OCI-LY3 (cell line): ENCODE data around the gene TMEM259.

Experiments used
- H2AFZ ChIP-seq: fragments of 200-600, 300-600 bp; shearing (Covaris generic); 2 replicates; pipeline ENCODE4 v1.6.0; 2014; ENCODE audit warnings: antibody characterized with exemption, low read depth, low read length
- H3K27ac ChIP-seq: fragments of 200-600, 300-600 bp; sonication (generic); 2 replicates; pipeline ENCODE4 v1.5.1; 2014; ENCODE audit warnings: mild to moderate bottlenecking, low read length, moderate library complexity, mixed read lengths
- H3K27me3 ChIP-seq: fragments of 200-600, 300-600 bp; sonication (generic); 2 replicates; pipeline ENCODE4 v1.6.1; 2014; ENCODE audit warnings: low read depth, low read length, mixed read lengths
- H3K36me3 ChIP-seq: fragments of 200-600, 300-600 bp; sonication (generic); replicated peaks from 2 replicates; pipeline ENCODE3; 2014; ENCODE audit warnings: low read depth, low read length, mixed read lengths
- H3K4me1 ChIP-seq: fragments of 300-600, 200-600 bp; sonication (generic); 2 replicates; pipeline ENCODE4 v1.6.1; 2014; ENCODE audit warnings: low read length, mixed read lengths
- H3K4me2 ChIP-seq: fragments of 200-600, 300-600 bp; sonication (generic); 2 replicates; pipeline ENCODE4 v1.6.1; 2014; ENCODE audit warnings: low read length, mixed read lengths
- H3K4me3 ChIP-seq: fragments of 300-600, 200-600 bp; sonication (generic); 2 replicates; pipeline ENCODE4 v1.5.1; 2014; ENCODE audit warnings: antibody characterized with exemption, mild to moderate bottlenecking, low read length, moderate library complexity
- H3K79me2 ChIP-seq: fragments of 300-600, 200-600 bp; shearing (Covaris generic); 2 replicates; pipeline ENCODE4 v1.6.1; 2014; ENCODE audit warnings: mild to moderate bottlenecking, low read length, mixed read lengths
- H3K9ac ChIP-seq: fragments of 300-600, 200-600 bp; shearing (Covaris generic); 2 replicates; pipeline ENCODE4 v1.6.0; 2014; ENCODE audit warnings: mild to moderate bottlenecking, low read length, moderate library complexity
- H3K9me3 ChIP-seq: fragments of 200-600, 300-600 bp; shearing (Covaris generic); 2 replicates; pipeline ENCODE4 v1.6.1; 2014; ENCODE audit warnings: low read length, mixed read lengths; ENCODE audit not compliant: insufficient read depth
- H4K20me1 ChIP-seq: fragments of 200-600, 300-600 bp; sonication (generic); 2 replicates; pipeline ENCODE4 v1.6.1; 2016; ENCODE audit warnings: low read length, mixed read lengths; ENCODE audit not compliant: insufficient read depth
- CTCF ChIP-seq: fragments of 200-600, 300-600 bp; sonication (generic); IDR thresholded peaks from 2 replicates; pipeline ENCODE4 v1.5.1; 2014; ENCODE audit warnings: antibody characterized with exemption, low read length, low read depth
- EZH2phosphoT487 ChIP-seq: fragments of 200-600 bp; shearing (Covaris generic); IDR thresholded peaks from 2 replicates; pipeline ENCODE4 v1.6.1; 2018; ENCODE audit warnings: antibody characterized with exemption, mixed run types, low read depth

Gene TMEM259

GRCh38 chr19:1060689-1061088, 39.8 kb upstream of the TMEM259 start:
- no peaks in the 10 kb centered on the region for H3K27me3 ChIP-seq
- H3K27ac ChIP-seq, result no peak overlapping the region
- H3K79me2 ChIP-seq, result no peaks in the 10 kb centered on the region
- H3K4me2 ChIP-seq, result no peak overlapping the region
- no peak overlapping the region for H3K9ac ChIP-seq
- no peak overlapping the region for H3K4me3 ChIP-seq
- no peaks in the 10 kb centered on the region for H4K20me1 ChIP-seq
- peaks cover 9% of the 10 kb centered on the region for H3K36me3 ChIP-seq
- H3K9me3 ChIP-seq, result no peaks in the 10 kb centered on the region
- no peak overlapping the region for H2AFZ ChIP-seq
- TF ChIP-seq EZH2phosphoT487, result no peak
- TF ChIP-seq CTCF, result no peak
- H3K4me1 ChIP-seq, result peaks cover 4% of the 10 kb centered on the region; the same call in 1 of the 2 replicates

GRCh38 chr19:1058112-1058511, 37.2 kb upstream of the TMEM259 start:
- TF ChIP-seq EZH2phosphoT487 (no peak), CTCF (no peak)
- Histone ChIP-seq H3K79me2 (no peaks in the 10 kb centered on the region), H3K9ac (no peak overlapping the region), H3K4me2 (no peak overlapping the region), H3K27me3 (no peaks in the 10 kb centered on the region), H2AFZ (no peak overlapping the region), H3K27ac (no peak overlapping the region), H3K4me3 (no peak overlapping the region), H3K36me3 (peaks cover 17% of the 10 kb centered on the region), H3K4me1 (no peaks in the 10 kb centered on the region), H4K20me1 (no peaks in the 10 kb centered on the region), H3K9me3 (no peaks in the 10 kb centered on the region)

- Histone ChIP-seq H3K79me2 (no peaks in the 10 kb centered on the region), H2AFZ (no peak overlapping the region), H4K20me1 (no peaks in the 10 kb centered on the region), H3K4me1 (no peaks in the 10 kb centered on the region), H3K4me3 (no peak overlapping the region), H3K9ac (no peak overlapping the region), H3K9me3 (no peaks in the 10 kb centered on the region), H3K27me3 (no peaks in the 10 kb centered on the region), H3K27ac (no peak overlapping the region), H3K36me3 (peaks cover 17% of the 10 kb centered on the region), H3K4me2 (no peak overlapping the region)
- peak; percentile 78 for TF ChIP-seq CTCF
- TF ChIP-seq EZH2phosphoT487, result no peak
Observed at GRCh38 chr19:1057176-1057855, 36.4 kb upstream of the TMEM259 start.

- Histone ChIP-seq H3K27ac (no peak overlapping the region), H3K9me3 (no peaks in the 10 kb centered on the region), H3K9ac (no peak overlapping the region), H4K20me1 (no peaks in the 10 kb centered on the region), H3K79me2 (no peaks in the 10 kb centered on the region), H3K4me1 (no peaks in the 10 kb centered on the region), H2AFZ (no peak overlapping the region), H3K27me3 (no peaks in the 10 kb centered on the region), H3K4me3 (no peak overlapping the region), H3K4me2 (no peak overlapping the region), H3K36me3 (peaks cover 21% of the 10 kb centered on the region)
- TF ChIP-seq CTCF (no peak), EZH2phosphoT487 (no peak)
Observed at GRCh38 chr19:1055886-1056620, 35.1 kb upstream of the TMEM259 start.
